Adrenal gland (tissue), 12 donors: Measurements from ENCODE around the gene RGMB. TPM values are rescaled to one million over a fixed set of nuclear protein-coding genes. Genes with fewer than 3 reads are reported as not detected.

Source experiments
- DNase-seq, 7 donors: peaks; one replicate each; pipeline ENCODE4 v3.0.0-alpha.2; 2019 to 2020
- H3K27ac ChIP-seq, 5 donors: fragments of 200-600 bp; sonication (generic) in 4 of 5; 1 replicate in 3 of 5; 2 replicates in 2 of 5; pipeline versions ENCODE4 v1.5.1 to v1.8.0; 2016 to 2020; ENCODE audit warnings: mild to moderate bottlenecking in 1 of 5
- H3K27me3 ChIP-seq: fragments of 200-600 bp; 2 replicates; pipeline ENCODE4 v1.8.0; 2021
- H3K36me3 ChIP-seq, 2 donors: fragments of 200-600 bp; replicated peaks in 1 of 2; 1 replicate in 1 of 2; 2 replicates in 1 of 2; pipeline versions ENCODE4 v1.5.1 to v1.8.0; 2018 to 2022
- H3K4me1 ChIP-seq, 2 donors: fragments of 200-600 bp; replicated peaks in 1 of 2; 1 replicate in 1 of 2; 2 replicates in 1 of 2; pipeline versions ENCODE4 v1.5.1 to v1.8.0; 2018 to 2021
- H3K4me3 ChIP-seq, 4 donors: fragments of 200-600 bp; sonication (generic) in 3 of 4; one replicate each; pipeline ENCODE4 v1.5.1; 2016 to 2018
- H3K9me3 ChIP-seq, 3 donors: fragments of 200-600 bp; sonication (generic) in 1 of 3; replicated peaks in 1 of 3; 1 replicate in 2 of 3; 2 replicates in 1 of 3; pipeline versions ENCODE4 v1.5.1 to v1.8.0; 2016 to 2021
- POLR2A ChIP-seq, 2 donors: fragments of 450-650 bp; IDR thresholded peaks; one replicate each; pipeline ENCODE4 v1.6.1; 2017; ENCODE audit warnings: antibody characterized with exemption in 2 of 2, mild to moderate bottlenecking in 2 of 2, moderate library complexity in 1 of 2
- WGBS, 4 donors: extraction: QIAGEN DNeasy Blood & Tissue Kit in 2 of 4; methylation state at CpG; one replicate each; pipeline versions ENCODE4 v1.1.5 to v1.1.7; 2013 to 2017; 5-methylcytosine and 5-hydroxymethylcytosine counted together
- intact Hi-C, 2 donors: fragments of 100-400 bp; cut with DNase I; formaldehyde crosslinking; loops; one replicate each; pipeline versions ENCODE4 v1.14.1 to v1.15.0; 2022 to 2023
- polyA plus RNA-seq, 3 donors: library from polyadenylated mRNA; stranded (reverse); fragments of 200-250 nt in 2 of 3; fragments of 350-450 nt in 1 of 3; fragmentation: Illumina TruSeq in 1 of 3; extraction: RNeasy Lipid Tissue Mini Kit (QIAGEN cat#74804) in 1 of 3; gene quantifications; one replicate each; pipeline ENCODE4 v1.2.3, GENCODE V29; 2013 to 2014
- total RNA-seq, 9 donors: library from RNA; depleted of rRNA in 4 of 9; stranded (reverse); fragments of >200 nt in 4 of 9; fragments of 120-200 nt in 1 of 9; fragmentation: NEBNext Ultra II Directional in 1 of 9; extraction: Animal tissue kit (Norgen Biotek cat#: 25700) in 1 of 9; gene quantifications; one replicate each; pipeline versions ENCODE4 v1.1.0 to v1.2.4, GENCODE V29; 2013 to 2023
- TF ChIP-seq, protein P1 (sequence below), 6 experiments: fragments of 450-650 bp in 4 of 6; fragments of 200-600 bp in 2 of 6; sonication (generic) in 1 of 6; IDR thresholded peaks; 1 replicate in 5 of 6; 2 replicates in 1 of 6; pipeline versions ENCODE4 v1.5.1 to v1.8.0; 2016 to 2021; ENCODE audit warnings: antibody characterized with exemption in 6 of 6, mild to moderate bottlenecking in 2 of 6, moderate library complexity in 1 of 6
- donor health status: healthy with polysubstance abuse.
- donor health status: Bipolar disorder and iron deficiency.
- donor health status: DM: yes; HTN: yes; CAD: no.
- donor health status: DM: no; HTN: no; CAD: no.
- donor health status: DM: no; HTN: no; CAD: no.
- donor health status: DM: yes; HTN: yes; CAD: no.

Gene RGMB
- total and polyA plus RNA-seq, 12 donors: 1.0 to 14.4 (median 9.6) TPM

DNA sequence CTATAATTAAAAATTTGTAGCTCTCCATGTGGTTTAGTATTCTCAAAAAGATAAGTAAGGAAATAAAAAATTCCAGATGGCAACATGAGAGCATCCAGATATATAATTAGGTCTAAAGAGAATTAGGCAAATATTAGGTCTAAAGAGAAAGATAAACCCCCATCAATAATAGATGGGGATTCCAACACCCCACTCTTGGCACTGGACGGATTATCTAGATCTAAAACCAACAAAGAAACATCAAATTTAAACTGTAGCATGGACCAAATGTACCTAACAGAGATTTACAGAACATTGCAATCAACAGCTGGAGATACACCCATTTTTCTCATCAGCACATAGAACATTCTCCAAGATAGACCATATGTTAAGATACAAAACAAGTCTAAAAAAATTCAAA, 31.6 kb downstream of the RGMB start:
- Histone ChIP-seq H3K4me1 (no peaks in the 10 kb centered on the region), H3K4me3 (no peak overlapping the region), H3K9me3 (peaks cover 0 to 8% (median 7%) of the 10 kb centered on the region in 3 donors), H3K36me3 (no peaks in the 10 kb centered on the region), H3K27ac (no peak overlapping the region), H3K27me3 (no peaks in the 10 kb centered on the region)
- DNase-seq: no peak
- 0 to 42% (median 0%) methylated on average over 1 of the region's 1 CpG for WGBS, 4 donors
- intact Hi-C loops: no loop called here
- TF ChIP-seq, protein P1, sequence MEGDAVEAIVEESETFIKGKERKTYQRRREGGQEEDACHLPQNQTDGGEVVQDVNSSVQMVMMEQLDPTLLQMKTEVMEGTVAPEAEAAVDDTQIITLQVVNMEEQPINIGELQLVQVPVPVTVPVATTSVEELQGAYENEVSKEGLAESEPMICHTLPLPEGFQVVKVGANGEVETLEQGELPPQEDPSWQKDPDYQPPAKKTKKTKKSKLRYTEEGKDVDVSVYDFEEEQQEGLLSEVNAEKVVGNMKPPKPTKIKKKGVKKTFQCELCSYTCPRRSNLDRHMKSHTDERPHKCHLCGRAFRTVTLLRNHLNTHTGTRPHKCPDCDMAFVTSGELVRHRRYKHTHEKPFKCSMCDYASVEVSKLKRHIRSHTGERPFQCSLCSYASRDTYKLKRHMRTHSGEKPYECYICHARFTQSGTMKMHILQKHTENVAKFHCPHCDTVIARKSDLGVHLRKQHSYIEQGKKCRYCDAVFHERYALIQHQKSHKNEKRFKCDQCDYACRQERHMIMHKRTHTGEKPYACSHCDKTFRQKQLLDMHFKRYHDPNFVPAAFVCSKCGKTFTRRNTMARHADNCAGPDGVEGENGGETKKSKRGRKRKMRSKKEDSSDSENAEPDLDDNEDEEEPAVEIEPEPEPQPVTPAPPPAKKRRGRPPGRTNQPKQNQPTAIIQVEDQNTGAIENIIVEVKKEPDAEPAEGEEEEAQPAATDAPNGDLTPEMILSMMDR (IDR thresholded peaks at IDR 0.05): no peak
- no peak for TF ChIP-seq POLR2A (IDR thresholded peaks at IDR 0.05)

DNA sequence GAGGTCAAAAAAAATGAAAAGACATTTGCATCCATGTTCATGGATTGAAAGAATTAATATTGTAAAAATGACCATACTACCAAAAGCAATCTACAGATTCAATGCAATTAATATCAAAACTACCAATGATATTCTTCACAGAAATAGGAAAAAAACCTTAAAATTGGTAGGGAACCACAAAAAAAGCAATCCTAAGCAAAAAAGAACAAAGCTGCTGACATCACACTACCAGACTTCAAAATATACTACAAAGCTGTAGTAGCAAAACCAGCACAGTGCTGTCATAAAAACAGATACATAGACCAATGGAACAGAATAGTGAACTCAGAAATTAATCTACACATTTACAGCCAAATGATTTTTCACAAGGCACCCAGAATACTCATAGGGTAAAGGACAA, 34.3 kb downstream of the RGMB start:
- intact Hi-C loops: no loop called here
- Histone ChIP-seq H3K4me1 (no peaks in the 10 kb centered on the region), H3K27me3 (no peaks in the 10 kb centered on the region), H3K9me3 (peaks cover 0 to 8% (median 7%) of the 10 kb centered on the region in 3 donors), H3K4me3 (no peak overlapping the region), H3K36me3 (no peaks in the 10 kb centered on the region), H3K27ac (no peak overlapping the region)
- TF ChIP-seq, protein P1 (IDR thresholded peaks at IDR 0.05): no peak
- TF ChIP-seq POLR2A (IDR thresholded peaks at IDR 0.05): no peak
- no peak for DNase-seq

DNA sequence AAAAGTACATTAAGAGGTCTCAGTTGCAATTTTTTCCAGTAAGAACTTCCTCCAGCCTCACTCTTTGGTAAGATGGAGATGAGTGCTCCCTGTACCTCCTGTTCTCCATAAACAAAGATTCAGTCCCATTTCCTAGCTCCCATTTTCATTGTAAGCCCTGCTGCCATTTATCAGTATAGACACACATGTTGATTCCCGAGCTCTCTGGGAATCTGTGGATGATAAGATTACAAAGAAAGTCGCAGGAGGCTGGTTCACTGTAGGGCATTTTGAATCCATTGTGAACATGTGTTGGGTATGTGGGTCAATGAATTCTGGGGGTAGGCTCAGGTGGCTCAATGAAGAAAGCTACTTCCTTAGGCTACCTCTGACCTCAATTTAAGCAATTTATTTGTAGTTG, 36.7 kb downstream of the RGMB start:
- peaks cover 0 to 8% (median 7%) of the 10 kb centered on the region in 3 donors for H3K9me3 ChIP-seq
- H3K27ac ChIP-seq: no peak overlapping the region
- 38 to 55% (median 45%) methylated on average over 2 of the region's 2 CpGs for WGBS, 4 donors
- TF ChIP-seq POLR2A (IDR thresholded peaks at IDR 0.05): no peak
- TF ChIP-seq, protein P1 (IDR thresholded peaks at IDR 0.05): no peak
- H3K4me1 ChIP-seq: no peaks in the 10 kb centered on the region
- intact Hi-C loops: no loop called here
- no peak for DNase-seq
- H3K27me3 ChIP-seq: no peaks in the 10 kb centered on the region
- no peak overlapping the region for H3K4me3 ChIP-seq
- H3K36me3 ChIP-seq: no peaks in the 10 kb centered on the region

DNA sequence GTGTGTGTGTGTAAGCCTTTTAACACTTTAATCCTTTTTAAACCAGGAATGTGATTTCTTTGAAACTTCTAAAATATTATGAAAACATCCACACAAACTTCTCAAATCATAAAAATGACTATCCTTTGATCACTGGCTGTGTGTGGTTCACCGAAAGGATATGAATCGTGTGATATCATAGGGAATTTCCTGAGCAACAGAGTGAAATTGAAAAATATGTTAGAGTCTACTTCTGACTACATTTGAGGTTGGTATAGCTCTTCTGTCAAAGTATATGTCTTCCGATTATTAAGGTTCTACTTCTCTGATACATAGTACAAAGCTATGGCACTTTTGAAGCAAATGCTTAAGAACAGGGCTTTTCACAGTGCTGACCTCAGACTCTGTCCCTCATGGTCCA, 40.3 kb downstream of the RGMB start:
- Histone ChIP-seq H3K27ac (no peak overlapping the region), H3K4me1 (no peaks in the 10 kb centered on the region), H3K9me3 (no peaks in the 10 kb centered on the region), H3K4me3 (no peak overlapping the region), H3K36me3 (no peaks in the 10 kb centered on the region), H3K27me3 (no peaks in the 10 kb centered on the region)
- DNase-seq: no peak
- 88 to 97% (median 92%) methylated on average over 3 of the region's 3 CpGs for WGBS, 4 donors
- TF ChIP-seq, protein P1 (IDR thresholded peaks at IDR 0.05): no peak
- no peak for TF ChIP-seq POLR2A (IDR thresholded peaks at IDR 0.05)
- intact Hi-C loops: no loop called here
